ENCODE measurements around the gene F8A1. TPM values are rescaled to one million over a fixed set of nuclear protein-coding genes. Genes with fewer than 3 reads are reported as not detected.
A peak's percentile ranks its signal among the peaks of the same experiment; 100 is the strongest.

Gene F8A1
- total and polyA plus RNA-seq, 2 of the 4 experiments (the other 2 are of a cell fraction), result 0.54 to 8.3 TPM

GRCh38 chrX:154840856-154841255 lies 45.3 kb upstream of the F8A1 start:
- intact Hi-C loops (cut with micrococcal nuclease) (loop anchor here (1.0 to 2.0 kb wide), 2 partner anchors 62 to 93 kb away; no protein-coding TSS in a partner anchor), dilution Hi-C loops (cut with HindIII; ENCODE audit: low sequenced_read_pairs, unreplicated experiment) (no loop called here), in situ Hi-C loops (cut with MboI; ENCODE audit: low sequenced_read_pairs) (no loop called here)
- Histone ChIP-seq H2BK120ac (ENCODE audit: low read depth, low read length) (no peak overlapping the region), H2AK9ac (replicated peaks; ENCODE audit: low read depth, low read length, poor library complexity) (no peak overlapping the region), H3K79me1 (ENCODE audit: low read depth in 1 of 2, low read length in 2 of 2) (no peaks in the 10 kb centered on the region), H4K5ac (ENCODE audit: low read depth, low read length) (no peak overlapping the region), H3K9ac (ENCODE audit: low read depth, low read length) (no peak overlapping the region), H4K8ac (ENCODE audit: low read depth in 2 of 2, low read length in 2 of 2) (no peak overlapping the region), H3K4me3 (ENCODE audit: insufficient read depth, low read depth, low read length) (no peak overlapping the region), H2BK20ac (ENCODE audit: low read depth, low read length) (no peak overlapping the region), H3K27me3 (ENCODE audit: control insufficient read depth, insufficient read depth, low read length) (no peaks in the 10 kb centered on the region), H3K56ac (ENCODE audit: extremely low read depth, insufficient read depth, low read length) (no peak overlapping the region), H3K27ac (ENCODE audit: insufficient read depth, low read length) (no peak overlapping the region), H4K20me1 (ENCODE audit: insufficient read depth, low read length) (no peaks in the 10 kb centered on the region), H2BK15ac (ENCODE audit: low read depth, low read length) (no peak overlapping the region), H3K9me3 (ENCODE audit: control insufficient read depth, insufficient read depth, low read length) (no peaks in the 10 kb centered on the region), H3K4ac (ENCODE audit: low read depth, low read length) (no peak overlapping the region), H3K36me3 (ENCODE audit: control insufficient read depth, insufficient read depth, low read length) (no peaks in the 10 kb centered on the region), H3K23ac (ENCODE audit: low read depth, low read length) (no peak overlapping the region), H2AFZ (replicated peaks; ENCODE audit: low read length, poor library complexity) (no peak overlapping the region), H3K18ac (ENCODE audit: low read depth, low read length) (no peak overlapping the region), H3K4me1 (ENCODE audit: control insufficient read depth, insufficient read depth, low read length) (no peaks in the 10 kb centered on the region), H3K9me1 (ENCODE audit: insufficient read depth, low read length) (no peaks in the 10 kb centered on the region), H3K14ac (replicated peaks; ENCODE audit: low read depth, low read length) (no peak overlapping the region), H3K4me2 (ENCODE audit: low read depth, low read length) (no peak overlapping the region), H2AK5ac (ENCODE audit: low read depth, low read length) (no peak overlapping the region), H2BK5ac (ENCODE audit: low read depth, low read length, poor library complexity, severe bottlenecking) (no peak overlapping the region), H4K91ac (ENCODE audit: insufficient read depth, low read depth, low read length) (no peak overlapping the region; the same call in 1 of the 2 replicates)
- no TSS peak for BruUV-seq (replicated peaks)
- ChIA-PET CTCF (interaction anchor here (1.0 kb wide), 1 partner anchor 77 kb away, joined by 3 read pairs; no protein-coding TSS in a partner anchor), POLR2A (ENCODE audit: unreplicated experiment) (no interaction called here)
- peak; percentile 74 for ATAC-seq (ENCODE audit: low read depth)
- no CpG with 5 or more reads among the region's 2 CpGs for WGBS, 2 experiments (ENCODE audit: extremely low coverage in 2 of 2, insufficient read length in 1 of 2)
- no peak for TF ChIP-seq NFE2L2 (IDR thresholded peaks at IDR 0.05; ENCODE audit: low read depth, low read length)
- peak; percentile 68 for TF ChIP-seq SMC3 (IDR thresholded peaks at IDR 0.05; ENCODE audit: low read depth, low read length)
- peak; percentile 75 for TF ChIP-seq CTCF (conservative IDR thresholded peaks at IDR 0.05; ENCODE audit: low read depth, low read length)
- peak; percentile 84 for TF ChIP-seq RAD21 (IDR thresholded peaks at IDR 0.05; ENCODE audit: low read length)
- DNase-seq, result peak; percentile 70

Data from IMR-90 (cell line).